H1 (cell line): ENCODE data around the gene CMYA5. TPM values are rescaled to one million over a fixed set of nuclear protein-coding genes. Genes with fewer than 3 reads are reported as not detected.

Experiments used
- CTCF ChIA-PET: fragments of 300-600 bp; sonication (Branson Sonifier 250); formaldehyde crosslinking; loops from one replicate; lab custom pipeline; 2021; ENCODE audit not compliant: partially characterized antibody; lab: Charles Lee
- POLR2A ChIA-PET: fragments of 300-600 bp; sonication (Branson Sonifier 250); formaldehyde crosslinking; loops from one replicate; lab custom pipeline; 2021; ENCODE audit warnings: inconsistent platforms; ENCODE audit not compliant: partially characterized antibody; lab: Charles Lee
- DNase-seq, 2 experiments: peaks; one replicate each; pipeline versions ENCODE4 v3.0.0 to v3.0.0-alpha.2; 2010 to 2022; ENCODE audit warnings: low spot score in 2 of 2, low read depth in 1 of 2, mixed read lengths in 1 of 2
- FAIRE-seq: peaks from 2 replicates; lab custom pipeline; 2011; peaks lifted over from hg19 to GRCh38; lab: Jason Lieb, UNC
- H2AFZ ChIP-seq: 2 replicates; pipeline ENCODE4 v1.8.1; 2012; ENCODE audit warnings: low read length, inconsistent platforms
- H2AK5ac ChIP-seq: 2 replicates; pipeline ENCODE4 v1.6.1; 2013; ENCODE audit warnings: low read depth, low read length
- H2BK120ac ChIP-seq: replicated peaks from 2 replicates; pipeline ENCODE3; 2013; ENCODE audit warnings: low read depth, low read length, inconsistent platforms
- H2BK12ac ChIP-seq: 2 replicates; pipeline ENCODE4 v1.6.1; 2013; ENCODE audit warnings: low read depth, low read length
- H2BK15ac ChIP-seq: 2 replicates; pipeline ENCODE4 v1.6.1; 2013; ENCODE audit warnings: low read length
- H2BK20ac ChIP-seq: 2 replicates; pipeline ENCODE4 v1.6.1; 2013; ENCODE audit warnings: low read length
- H2BK5ac ChIP-seq: 2 replicates; pipeline ENCODE4 v1.6.1; 2013; ENCODE audit warnings: low read depth, low read length
- H3K14ac ChIP-seq: 2 replicates; pipeline ENCODE4 v1.6.1; 2013; ENCODE audit warnings: inconsistent platforms; ENCODE audit not compliant: insufficient read length
- H3K18ac ChIP-seq: 2 replicates; pipeline ENCODE4 v1.6.1; 2013; ENCODE audit warnings: low read length; ENCODE audit errors: extremely low read depth
- H3K23ac ChIP-seq: 2 replicates; pipeline ENCODE4 v1.6.1; 2013; ENCODE audit warnings: inconsistent platforms; ENCODE audit not compliant: insufficient read length
- H3K23me2 ChIP-seq: 2 replicates; pipeline ENCODE4 v1.6.1; 2013; ENCODE audit warnings: low read depth, low read length
- H3K27ac ChIP-seq: 2 replicates; pipeline ENCODE4 v1.6.1; 2011; ENCODE audit warnings: low read depth, low read length, inconsistent platforms
- H3K27me3 ChIP-seq, 4 experiments: replicated peaks in 1 of 4; 1 replicate in 1 of 4; 2 replicates in 3 of 4; pipeline versions ENCODE4 v1.6.1 to v1.8.1; 2011 to 2013; ENCODE audit warnings: low read length in 3 of 4, mild to moderate bottlenecking in 3 of 4, inconsistent platforms in 2 of 4, mixed read lengths in 2 of 4, moderate library complexity in 1 of 4; ENCODE audit not compliant: control insufficient read depth in 3 of 4, insufficient read depth in 3 of 4; ENCODE audit errors: extremely low read depth in 1 of 4
- H3K36me3 ChIP-seq, 4 experiments: 2 replicates each; pipeline versions ENCODE4 v1.6.1 to v1.8.1; 2011 to 2013; ENCODE audit warnings: mild to moderate bottlenecking in 4 of 4, low read length in 3 of 4, moderate library complexity in 2 of 4, control low read depth in 1 of 4, inconsistent platforms in 1 of 4; ENCODE audit not compliant: insufficient read depth in 4 of 4, control insufficient read depth in 2 of 4
- H3K4ac ChIP-seq: replicated peaks from 2 replicates; pipeline ENCODE3; 2013; ENCODE audit warnings: low read length, low read depth, mixed read lengths, inconsistent platforms; ENCODE audit not compliant: insufficient read length
- H3K4me1 ChIP-seq, 4 experiments: replicated peaks in 1 of 4; 1 replicate in 1 of 4; 2 replicates in 3 of 4; pipeline versions ENCODE4 v1.6.1 to v1.8.1; 2011 to 2013; ENCODE audit warnings: low read length in 3 of 4, inconsistent platforms in 2 of 4, mixed read lengths in 1 of 4; ENCODE audit not compliant: insufficient read depth in 4 of 4, control insufficient read depth in 3 of 4
- H3K4me2 ChIP-seq, 2 experiments: 2 replicates each; pipeline versions ENCODE4 v1.6.1 to v1.8.1; 2011 to 2013; ENCODE audit warnings: low read depth in 2 of 2, low read length in 2 of 2, control low read depth in 1 of 2, inconsistent platforms in 1 of 2, mild to moderate bottlenecking in 1 of 2; ENCODE audit not compliant: insufficient read depth in 1 of 2
- H3K4me3 ChIP-seq, 4 experiments: fragments of 200-600, 300-600 bp in 1 of 4; sonication (generic), shearing (Covaris generic), sonication (Bioruptor Twin) in 1 of 4; 2 replicates each; pipeline versions ENCODE4 v1.5.1 to v1.8.1; 2011 to 2016; ENCODE audit warnings: low read length in 4 of 4, low read depth in 3 of 4, control low read depth in 2 of 4, inconsistent platforms in 2 of 4, mild to moderate bottlenecking in 2 of 4, mixed read lengths in 1 of 4, moderate library complexity in 1 of 4; ENCODE audit not compliant: insufficient read depth in 2 of 4; ENCODE audit errors: extremely low read depth in 1 of 4
- H3K56ac ChIP-seq: replicated peaks from 2 replicates; pipeline ENCODE3; 2013; ENCODE audit warnings: low read depth, mild to moderate bottlenecking, mixed read lengths, low read length, inconsistent platforms; ENCODE audit not compliant: insufficient read length
- H3K79me1 ChIP-seq: 2 replicates; pipeline ENCODE4 v1.6.1; 2013; ENCODE audit warnings: low read depth, low read length, control low read depth
- H3K79me2 ChIP-seq, 2 experiments: 2 replicates each; pipeline versions ENCODE4 v1.6.1 to v1.8.1; 2012 to 2013; ENCODE audit warnings: low read length in 2 of 2, mild to moderate bottlenecking in 2 of 2, inconsistent platforms in 1 of 2; ENCODE audit not compliant: insufficient read depth in 2 of 2, control insufficient read depth in 1 of 2
- H3K9ac ChIP-seq, 4 experiments: replicated peaks in 1 of 4; 1 replicate in 1 of 4; 2 replicates in 3 of 4; pipeline versions ENCODE4 v1.6.1 to v1.8.1; 2011 to 2013; ENCODE audit warnings: low read depth in 3 of 4, low read length in 3 of 4, control low read depth in 2 of 4, mild to moderate bottlenecking in 2 of 4, moderate library complexity in 2 of 4, inconsistent platforms in 1 of 4; ENCODE audit errors: extremely low read depth in 1 of 4
- H3K9me3 ChIP-seq, 2 experiments: 2 replicates each; pipeline versions ENCODE4 v1.6.1 to v1.8.1; 2012 to 2013; ENCODE audit warnings: mild to moderate bottlenecking in 2 of 2, moderate library complexity in 2 of 2, control low read depth in 1 of 2, inconsistent platforms in 1 of 2, low read depth in 1 of 2, low read length in 1 of 2, mixed read lengths in 1 of 2; ENCODE audit not compliant: insufficient read depth in 2 of 2
- H4K20me1 ChIP-seq, 2 experiments: replicated peaks in 1 of 2; 2 replicates each; pipeline versions ENCODE3 to v1.8.1; 2011 to 2013; ENCODE audit warnings: inconsistent platforms in 2 of 2, low read length in 2 of 2, mild to moderate bottlenecking in 1 of 2; ENCODE audit not compliant: insufficient read depth in 2 of 2, control insufficient read depth in 1 of 2
- H4K5ac ChIP-seq: 2 replicates; pipeline ENCODE4 v1.6.1; 2013; ENCODE audit warnings: low read length, low read depth, mixed read lengths, inconsistent platforms; ENCODE audit not compliant: insufficient read length
- H4K8ac ChIP-seq: 2 replicates; pipeline ENCODE4 v1.8.0; 2013; ENCODE audit warnings: mild to moderate bottlenecking, moderate library complexity, low read length, inconsistent platforms; ENCODE audit not compliant: insufficient read depth; ENCODE audit errors: extremely low read depth
- H4K91ac ChIP-seq: replicated peaks from 2 replicates; pipeline ENCODE3; 2013; ENCODE audit warnings: low read length, mixed read lengths, inconsistent platforms; ENCODE audit not compliant: insufficient read length
- ATF3 ChIP-seq: IDR thresholded peaks from 2 replicates; pipeline ENCODE4 v1.6.1; 2011; ENCODE audit warnings: low read depth, mild to moderate bottlenecking, low read length; ENCODE audit not compliant: insufficient read depth
- BACH1 ChIP-seq: IDR thresholded peaks from 2 replicates; pipeline ENCODE4 v1.6.1; 2012; ENCODE audit warnings: low read length, improper control_type of control experiment
- HDAC2 ChIP-seq, 2 experiments: fragments of 300-600 bp in 1 of 2; sonication (generic) in 1 of 2; IDR thresholded peaks; 2 replicates each; pipeline ENCODE4 v1.6.1; 2011 to 2012; ENCODE audit warnings: low read depth in 2 of 2, low read length in 2 of 2, mild to moderate bottlenecking in 2 of 2, moderate library complexity in 2 of 2, borderline replicate concordance in 1 of 2, inconsistent platforms in 1 of 2
- JUN ChIP-seq: IDR thresholded peaks from 2 replicates; pipeline ENCODE4 v1.6.1; 2011; ENCODE audit warnings: low read depth, mild to moderate bottlenecking, improper control_type of control experiment, low read length
- KDM1A ChIP-seq: fragments of 200-600, 300-600 bp; sonication (generic); IDR thresholded peaks from 2 replicates; pipeline ENCODE4 v1.7.1; 2016; ENCODE audit warnings: mild to moderate bottlenecking, low read length, borderline replicate concordance
- POLR2A ChIP-seq, 2 experiments: IDR thresholded peaks; 1 replicate in 1 of 2; 2 replicates in 1 of 2; pipeline ENCODE4 v1.6.1; 2011; ENCODE audit warnings: low read depth in 2 of 2, low read length in 2 of 2, mild to moderate bottlenecking in 2 of 2; ENCODE audit errors: control extremely low read depth in 1 of 2
- RAD21 ChIP-seq, 2 experiments: IDR thresholded peaks in 1 of 2; conservative IDR thresholded peaks in 1 of 2; 2 replicates each; pipeline ENCODE4 v1.6.1; 2011; ENCODE audit warnings: low read depth in 2 of 2, low read length in 2 of 2, improper control_type of control experiment in 1 of 2, inconsistent platforms in 1 of 2, mild to moderate bottlenecking in 1 of 2, moderate library complexity in 1 of 2
- RNF2 ChIP-seq: fragments of 200-900, 300-1000 bp; sonication (generic); IDR thresholded peaks from 2 replicates; pipeline ENCODE4 v1.7.1; 2016; ENCODE audit warnings: borderline replicate concordance, low read depth, mild to moderate bottlenecking, antibody characterized with exemption, low read length; ENCODE audit not compliant: poor library complexity, severe bottlenecking; ENCODE audit errors: missing control alignments
- RXRA ChIP-seq: IDR thresholded peaks from 2 replicates; pipeline ENCODE4 v1.6.1; 2011; ENCODE audit warnings: low read depth, mild to moderate bottlenecking, low read length, moderate library complexity; ENCODE audit not compliant: insufficient read depth
- WGBS, 2 experiments: shearing (Covaris generic) in 1 of 2; methylation state at CpG; one replicate each; pipeline versions ENCODE4 v1.1.6 to v1.1.7; 2013 to 2015; ENCODE audit warnings: low lambda C conversion rate in 2 of 2, mixed read lengths in 2 of 2, inconsistent platforms in 1 of 2, low coverage in 1 of 2, missing lambda C conversion rate in 1 of 2; ENCODE audit not compliant: insufficient replicate concordance in 2 of 2, insufficient coverage in 1 of 2, insufficient read length in 1 of 2; ENCODE audit errors: extremely low coverage in 1 of 2, missing lambda C conversion rate in 1 of 2; 5-methylcytosine and 5-hydroxymethylcytosine counted together
- polyA plus RNA-seq, 7 experiments: library from polyadenylated mRNA; depleted of rRNA in 3 of 7; stranded (reverse) in 5 of 7; unstranded in 2 of 7; fragments of >200 nt in 5 of 7; fragments of 200-250 nt in 2 of 7; gene quantifications; 1 replicate in 5 of 7; 2 replicates in 1 of 7; 4 replicates in 1 of 7; pipeline versions ENCODE4 v1.2.1 to v1.2.3, GENCODE V29; 2011 to 2013; ENCODE audit warnings: missing spikeins in 2 of 7, mixed read lengths in 2 of 7
- total RNA-seq: library from RNA; stranded (reverse); fragmentation: NEBNext Ultra II Directional; extraction: Animal tissue kit (Norgen Biotek cat#: 25700); gene quantifications from 2 replicates; pipeline ENCODE4 v1.2.1, GENCODE V29; 2021

CMYA5 gene
- total and polyA plus RNA-seq, 2 of the 8 experiments (the other 6 are each of a cell fraction or from before 2014, with no cell fraction given), result 0.88 to 0.95 TPM

- Histone ChIP-seq H4K20me1 (no peaks in the 10 kb centered on the region), H3K27ac (no peak overlapping the region), H3K4me3 (no peak overlapping the region), H2BK120ac (no peak overlapping the region), H3K18ac (no peak overlapping the region), H2BK5ac (no peak overlapping the region), H3K14ac (no peak overlapping the region), H3K79me1 (no peaks in the 10 kb centered on the region), H3K4ac (no peak overlapping the region), H3K27me3 (no peaks in the 10 kb centered on the region), H4K91ac (no peak overlapping the region), H3K4me1 (no peaks in the 10 kb centered on the region; a peak in 1 of 7 replicates), H3K23ac (no peak overlapping the region), H2BK20ac (no peak overlapping the region), H4K5ac (no peak overlapping the region), H3K23me2 (no peaks in the 10 kb centered on the region), H3K79me2 (no peaks in the 10 kb centered on the region), H3K9me3 (no peaks in the 10 kb centered on the region), H3K9ac (no peak overlapping the region), H2BK12ac (no peak overlapping the region), H2BK15ac (no peak overlapping the region), H2AK5ac (no peak overlapping the region), H3K56ac (no peak overlapping the region), H4K8ac (no peak overlapping the region), H3K4me2 (no peak overlapping the region), H3K36me3 (no peaks in the 10 kb centered on the region), H2AFZ (no peak overlapping the region)
- no peak for TF ChIP-seq RNF2
- TF ChIP-seq KDM1A, result no peak
- no peak for TF ChIP-seq JUN
- no peak for TF ChIP-seq ATF3
- TF ChIP-seq POLR2A (IDR thresholded peaks at IDR 0.05; ENCODE audit: control extremely low read depth in 1 of 2, low read depth in 2 of 2, low read length in 2 of 2), result no peak
- no peak for TF ChIP-seq HDAC2 (IDR thresholded peaks at IDR 0.05; ENCODE audit: borderline replicate concordance in 1 of 2, low read depth in 2 of 2, low read length in 2 of 2)
- TF ChIP-seq RAD21 (IDR thresholded peaks at IDR 0.05 in 1 of 2, conservative IDR thresholded peaks at IDR 0.05 in 1 of 2; ENCODE audit: low read depth in 2 of 2, low read length in 2 of 2), result no peak
- no peak for TF ChIP-seq BACH1
- no peak for TF ChIP-seq RXRA
- DNase-seq (peak in 1 of 2 experiments; percentile 28), FAIRE-seq (peak; percentile 32)
- ChIA-PET POLR2A (no interaction called here), CTCF (interaction anchor here (0.9 to 8.5 kb wide), 2 partner anchors 11 to 20 kb away, joined by 4 to 60 read pairs; no protein-coding TSS in a partner anchor)
- WGBS, 2 experiments, result 93% methylated on average over 6 of the region's 6 CpGs; no CpG with 5 or more reads in 1 of the 2 experiments
Observed at GRCh38 chr5:79837761-79838551, 148.3 kb downstream of the CMYA5 start.
